Measurements from ENCODE around the gene PCLO.

PCLO gene

DNA sequence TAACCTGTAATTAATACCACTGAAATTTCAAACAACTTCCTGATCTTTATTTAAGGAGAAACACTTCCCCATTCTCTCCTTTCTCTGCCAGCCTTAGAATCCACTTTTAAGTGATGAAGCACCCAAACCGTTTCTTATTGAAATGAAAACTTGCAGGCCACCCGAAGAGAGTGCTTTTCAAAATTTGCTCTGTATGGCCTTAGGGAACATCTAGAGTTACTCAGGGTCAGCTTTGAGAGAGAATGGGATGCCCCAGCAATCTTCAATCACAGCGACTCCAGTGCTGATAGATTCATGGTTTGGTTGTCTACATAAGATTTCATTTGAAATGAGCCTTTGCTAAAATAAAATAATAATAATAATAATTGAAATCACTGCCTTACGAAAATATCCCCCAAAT is 323.1 kb downstream of the PCLO start:
- ChIA-PET CTCF (no interaction called here), POLR2A (no interaction called here)
- TF ChIP-seq ELF4 (IDR thresholded peaks at IDR 0.05) (no peak), ZNF384 (IDR thresholded peaks at IDR 0.05) (no peak), CTBP1 (IDR thresholded peaks at IDR 0.05; ENCODE audit: borderline replicate concordance) (no peak), FOXK2 (IDR thresholded peaks at IDR 0.05) (no peak), LEF1 (IDR thresholded peaks at IDR 0.05; ENCODE audit: borderline replicate concordance) (no peak), BHLHE40 (IDR thresholded peaks at IDR 0.05; ENCODE audit: borderline replicate concordance) (no peak)
- no peak for DNase-seq (ENCODE audit: extremely low spot score)

DNA sequence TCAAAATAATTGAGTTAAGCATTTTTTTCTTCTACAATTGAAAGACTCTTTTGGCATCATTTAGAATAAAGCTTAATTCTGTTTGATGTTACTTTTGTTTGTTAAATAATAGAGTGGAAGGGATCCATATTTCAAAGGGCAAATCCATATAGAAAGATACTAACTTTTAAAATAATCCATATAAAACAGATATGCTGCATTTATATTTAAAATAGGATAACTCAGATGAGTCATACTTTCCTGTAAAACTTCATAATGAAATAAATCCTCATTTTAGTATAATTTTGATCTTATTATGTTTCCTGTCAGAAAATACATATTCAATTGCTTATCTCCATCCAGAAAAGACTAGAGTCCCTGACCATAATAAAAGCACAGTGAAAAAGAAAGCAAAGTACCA is 323.6 kb downstream of the PCLO start:
- TF ChIP-seq ARNT (IDR thresholded peaks at IDR 0.05) (no peak), NFRKB (IDR thresholded peaks at IDR 0.05) (no peak), BHLHE40 (IDR thresholded peaks at IDR 0.05; ENCODE audit: borderline replicate concordance) (no peak), FOXA1 (IDR thresholded peaks at IDR 0.05) (no peak), LEF1 (IDR thresholded peaks at IDR 0.05; ENCODE audit: borderline replicate concordance) (no peak), ZNF384 (IDR thresholded peaks at IDR 0.05) (no peak), CTBP1 (IDR thresholded peaks at IDR 0.05; ENCODE audit: borderline replicate concordance) (no peak), FOXK2 (IDR thresholded peaks at IDR 0.05) (no peak), L3MBTL2 (conservative IDR thresholded peaks at IDR 0.05) (no peak), HDGF (IDR thresholded peaks at IDR 0.05; ENCODE audit: borderline replicate concordance) (no peak), SP1 (IDR thresholded peaks at IDR 0.05) (no peak), ELF4 (IDR thresholded peaks at IDR 0.05) (no peak), FOXM1 (IDR thresholded peaks at IDR 0.05; ENCODE audit: borderline replicate concordance) (no peak), SUZ12 (IDR thresholded peaks at IDR 0.05) (no peak), TARDBP (IDR thresholded peaks at IDR 0.05) (no peak)
- TF ChIP-seq, protein P1, sequence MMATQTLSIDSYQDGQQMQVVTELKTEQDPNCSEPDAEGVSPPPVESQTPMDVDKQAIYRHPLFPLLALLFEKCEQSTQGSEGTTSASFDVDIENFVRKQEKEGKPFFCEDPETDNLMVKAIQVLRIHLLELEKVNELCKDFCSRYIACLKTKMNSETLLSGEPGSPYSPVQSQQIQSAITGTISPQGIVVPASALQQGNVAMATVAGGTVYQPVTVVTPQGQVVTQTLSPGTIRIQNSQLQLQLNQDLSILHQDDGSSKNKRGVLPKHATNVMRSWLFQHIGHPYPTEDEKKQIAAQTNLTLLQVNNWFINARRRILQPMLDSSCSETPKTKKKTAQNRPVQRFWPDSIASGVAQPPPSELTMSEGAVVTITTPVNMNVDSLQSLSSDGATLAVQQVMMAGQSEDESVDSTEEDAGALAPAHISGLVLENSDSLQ (IDR thresholded peaks at IDR 0.05): no peak
- ChIA-PET CTCF (no interaction called here), POLR2A (no interaction called here)
- no peak for DNase-seq (ENCODE audit: extremely low spot score)

GRCh38 chr7:82838314-82838713 is 324.4 kb downstream of the PCLO start:
- POLR2A ChIA-PET: no interaction called here
- CTCF ChIA-PET: no interaction called here
- no peak for TF ChIP-seq L3MBTL2 (conservative IDR thresholded peaks at IDR 0.05)
- TF ChIP-seq ZNF384 (IDR thresholded peaks at IDR 0.05): no peak
- no peak for TF ChIP-seq FOXM1 (IDR thresholded peaks at IDR 0.05; ENCODE audit: borderline replicate concordance)
- no peak for TF ChIP-seq ARNT (IDR thresholded peaks at IDR 0.05)
- TF ChIP-seq FOXA1 (IDR thresholded peaks at IDR 0.05): no peak
- TF ChIP-seq ELF4 (IDR thresholded peaks at IDR 0.05): no peak
- no peak for TF ChIP-seq SUZ12 (IDR thresholded peaks at IDR 0.05)
- TF ChIP-seq, protein P1 (IDR thresholded peaks at IDR 0.05): no peak
- no peak for TF ChIP-seq LEF1 (IDR thresholded peaks at IDR 0.05; ENCODE audit: borderline replicate concordance)
- TF ChIP-seq BHLHE40 (IDR thresholded peaks at IDR 0.05; ENCODE audit: borderline replicate concordance): no peak
- no peak for TF ChIP-seq HDGF (IDR thresholded peaks at IDR 0.05; ENCODE audit: borderline replicate concordance)
- TF ChIP-seq TARDBP (IDR thresholded peaks at IDR 0.05): no peak
- no peak for TF ChIP-seq FOXK2 (IDR thresholded peaks at IDR 0.05)
- no peak for TF ChIP-seq SP1 (IDR thresholded peaks at IDR 0.05)
- no peak for TF ChIP-seq NFRKB (IDR thresholded peaks at IDR 0.05)
- no peak for DNase-seq (ENCODE audit: extremely low spot score)

DNA sequence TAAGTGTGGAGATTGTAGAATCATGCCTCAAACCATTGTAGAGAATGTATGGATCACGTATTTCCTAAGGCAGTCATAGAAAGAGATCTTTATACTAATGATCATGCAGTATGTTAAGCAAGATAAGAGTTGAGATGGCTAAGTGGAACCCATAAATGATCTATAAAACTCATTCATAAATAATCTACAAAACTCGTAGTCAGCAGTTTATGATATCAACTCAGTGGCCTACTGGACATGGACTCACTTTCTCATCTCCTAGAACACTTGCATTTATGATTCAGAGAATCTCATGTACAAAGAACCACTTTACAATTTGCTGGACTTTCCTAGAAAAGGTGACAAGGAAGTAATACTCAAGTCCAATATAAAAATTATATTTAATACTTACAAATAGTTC is 339.6 kb downstream of the PCLO start:
- ChIA-PET CTCF (no interaction called here), POLR2A (interaction anchor here (0.5 kb wide), 1 partner anchor 1630 kb away, joined by 3 read pairs; no protein-coding TSS in a partner anchor)
- no peak for DNase-seq (ENCODE audit: extremely low spot score)
- TF ChIP-seq, protein P1 (IDR thresholded peaks at IDR 0.05): no peak
- TF ChIP-seq FOXA1 (IDR thresholded peaks at IDR 0.05): no peak

DNA sequence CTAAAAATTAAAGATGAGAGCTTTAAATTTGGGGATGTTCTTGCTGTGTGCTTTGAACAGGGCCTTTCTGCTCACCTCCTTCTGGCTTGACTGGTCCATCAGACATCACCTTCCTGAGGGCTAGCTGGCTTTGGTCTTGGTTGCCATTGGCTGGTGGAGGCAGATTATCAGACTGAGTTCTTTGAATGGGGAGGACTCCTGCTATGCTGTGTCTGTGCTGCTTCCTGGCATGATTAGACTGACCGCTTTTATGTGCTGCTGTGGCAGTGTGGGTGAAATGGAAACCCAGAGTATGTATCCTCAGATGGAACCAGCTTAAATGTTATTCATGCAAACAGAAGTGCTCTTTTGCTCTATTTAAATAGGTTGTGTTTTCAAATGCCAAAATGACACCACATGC is 341.6 kb downstream of the PCLO start:
- POLR2A ChIA-PET: no interaction called here
- CTCF ChIA-PET: no interaction called here
- no peak for TF ChIP-seq LEF1 (IDR thresholded peaks at IDR 0.05; ENCODE audit: borderline replicate concordance)
- no peak for TF ChIP-seq ZNF384 (IDR thresholded peaks at IDR 0.05)
- DNase-seq (ENCODE audit: extremely low spot score): no peak

DNA sequence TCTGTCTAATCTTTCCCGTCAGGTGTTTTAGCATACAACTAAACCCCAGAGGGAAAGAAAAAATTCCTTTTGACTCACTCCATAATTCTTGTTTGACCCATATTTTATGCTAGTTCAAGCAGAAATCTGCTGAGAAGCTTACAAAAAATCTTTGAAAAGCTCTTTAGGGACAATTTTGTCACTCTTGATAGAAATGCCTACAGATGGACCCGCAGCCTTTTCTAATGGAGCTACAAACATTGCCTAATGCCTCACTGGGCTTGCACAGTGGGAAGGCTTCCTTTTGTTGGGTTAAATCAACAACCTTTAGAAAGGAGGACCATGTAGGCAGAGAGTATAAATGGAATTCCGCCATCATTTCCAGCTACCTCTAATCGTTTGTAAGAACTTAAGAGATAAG is 344.5 kb downstream of the PCLO start:
- CTCF ChIA-PET: no interaction called here
- TF ChIP-seq ZNF384 (IDR thresholded peaks at IDR 0.05) (no peak), FOXA1 (IDR thresholded peaks at IDR 0.05) (no peak), BHLHE40 (IDR thresholded peaks at IDR 0.05; ENCODE audit: borderline replicate concordance) (no peak), CTBP1 (IDR thresholded peaks at IDR 0.05; ENCODE audit: borderline replicate concordance) (no peak), TARDBP (IDR thresholded peaks at IDR 0.05) (no peak), LEF1 (IDR thresholded peaks at IDR 0.05; ENCODE audit: borderline replicate concordance) (no peak), L3MBTL2 (conservative IDR thresholded peaks at IDR 0.05) (no peak), HDGF (IDR thresholded peaks at IDR 0.05; ENCODE audit: borderline replicate concordance) (no peak), SP1 (IDR thresholded peaks at IDR 0.05) (no peak), ELF4 (IDR thresholded peaks at IDR 0.05) (no peak)
- TF ChIP-seq, protein P1 (IDR thresholded peaks at IDR 0.05): no peak
- no peak for DNase-seq (ENCODE audit: extremely low spot score)
- POLR2A ChIA-PET: no interaction called here
